Measurements from ENCODE around the gene TIMP3.

TIMP3 gene

DNA sequence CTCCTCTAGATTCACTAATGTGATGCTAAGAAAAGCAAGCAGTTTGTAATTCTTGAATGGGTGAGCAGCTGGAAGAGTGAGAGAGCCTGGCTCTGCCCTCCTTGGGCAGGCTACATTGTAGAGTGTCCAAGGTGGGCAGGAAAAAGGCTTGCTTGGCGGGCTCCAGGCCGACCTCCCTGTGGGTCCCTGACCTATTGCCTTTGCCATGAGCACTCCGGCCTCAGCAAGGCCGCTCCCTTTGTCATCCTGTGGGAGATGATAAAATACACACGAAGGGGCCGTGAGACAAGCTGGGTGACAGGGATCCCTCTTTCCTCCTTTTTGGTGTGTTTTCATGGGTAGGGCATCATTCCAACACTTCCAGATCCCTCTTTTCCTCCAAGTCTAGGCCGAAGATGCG is 41.8 kb downstream of the TIMP3 start:
- no peak for DNase-seq (ENCODE audit: low read depth, low spot score)
- Histone ChIP-seq H3K9ac (ENCODE audit: insufficient read length, low read depth) (no peak overlapping the region), H3K27me3 (ENCODE audit: insufficient read depth, insufficient read length) (no peaks in the 10 kb centered on the region), H3K36me3 (ENCODE audit: insufficient read depth, insufficient read length, low read length) (peaks cover 14% of the 10 kb centered on the region), H3K9me3 (ENCODE audit: insufficient read depth, low read length) (no peaks in the 10 kb centered on the region), H3K4me1 (ENCODE audit: insufficient read depth, insufficient read length) (no peaks in the 10 kb centered on the region), H3K4me3 (ENCODE audit: insufficient read length, low read depth) (no peak overlapping the region)
- TF ChIP-seq ZNF274 (IDR thresholded peaks at IDR 0.05; ENCODE audit: low read depth, low read length), result no peak
- TF ChIP-seq YY1 (IDR thresholded peaks at IDR 0.05; ENCODE audit: insufficient read depth, insufficient read length), result no peak
- TF ChIP-seq SUZ12 (IDR thresholded peaks at IDR 0.05; ENCODE audit: extremely low read depth, insufficient read depth, insufficient read length), result no peak

DNA sequence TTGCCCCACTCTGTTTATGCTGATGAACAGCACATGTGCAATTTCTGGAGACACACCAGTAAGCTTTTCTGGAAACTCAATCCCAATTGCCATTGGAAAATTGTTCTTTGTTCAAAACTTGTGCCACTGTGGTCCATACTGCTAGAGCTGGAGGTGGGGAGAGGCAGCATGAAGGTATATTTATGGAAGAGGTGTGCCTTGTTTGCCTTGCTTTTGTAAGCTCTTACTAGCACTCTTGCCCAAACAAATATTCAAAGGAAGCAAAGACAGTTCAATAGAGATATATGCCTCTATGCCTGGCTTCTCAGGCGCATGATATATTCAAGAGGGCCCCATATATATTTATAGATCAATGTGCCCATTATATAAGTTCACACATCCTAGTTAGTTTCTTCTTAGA is 42.7 kb downstream of the TIMP3 start:
- no peaks in the 10 kb centered on the region for H3K27me3 ChIP-seq (ENCODE audit: insufficient read depth, insufficient read length)
- H3K4me1 ChIP-seq (ENCODE audit: insufficient read depth, insufficient read length), result no peaks in the 10 kb centered on the region
- H3K36me3 ChIP-seq (ENCODE audit: insufficient read depth, insufficient read length, low read length), result peaks cover 20% of the 10 kb centered on the region
- no peak for DNase-seq (ENCODE audit: low read depth, low spot score)
- no peaks in the 10 kb centered on the region for H3K9me3 ChIP-seq (ENCODE audit: insufficient read depth, low read length)
- no peak overlapping the region for H3K9ac ChIP-seq (ENCODE audit: insufficient read length, low read depth)
- H3K4me3 ChIP-seq (ENCODE audit: insufficient read length, low read depth), result no peak overlapping the region
- TF ChIP-seq ZNF274 (IDR thresholded peaks at IDR 0.05; ENCODE audit: low read depth, low read length) (no peak), YY1 (IDR thresholded peaks at IDR 0.05; ENCODE audit: insufficient read depth, insufficient read length) (no peak), SUZ12 (IDR thresholded peaks at IDR 0.05; ENCODE audit: extremely low read depth, insufficient read depth, insufficient read length) (no peak)

DNA sequence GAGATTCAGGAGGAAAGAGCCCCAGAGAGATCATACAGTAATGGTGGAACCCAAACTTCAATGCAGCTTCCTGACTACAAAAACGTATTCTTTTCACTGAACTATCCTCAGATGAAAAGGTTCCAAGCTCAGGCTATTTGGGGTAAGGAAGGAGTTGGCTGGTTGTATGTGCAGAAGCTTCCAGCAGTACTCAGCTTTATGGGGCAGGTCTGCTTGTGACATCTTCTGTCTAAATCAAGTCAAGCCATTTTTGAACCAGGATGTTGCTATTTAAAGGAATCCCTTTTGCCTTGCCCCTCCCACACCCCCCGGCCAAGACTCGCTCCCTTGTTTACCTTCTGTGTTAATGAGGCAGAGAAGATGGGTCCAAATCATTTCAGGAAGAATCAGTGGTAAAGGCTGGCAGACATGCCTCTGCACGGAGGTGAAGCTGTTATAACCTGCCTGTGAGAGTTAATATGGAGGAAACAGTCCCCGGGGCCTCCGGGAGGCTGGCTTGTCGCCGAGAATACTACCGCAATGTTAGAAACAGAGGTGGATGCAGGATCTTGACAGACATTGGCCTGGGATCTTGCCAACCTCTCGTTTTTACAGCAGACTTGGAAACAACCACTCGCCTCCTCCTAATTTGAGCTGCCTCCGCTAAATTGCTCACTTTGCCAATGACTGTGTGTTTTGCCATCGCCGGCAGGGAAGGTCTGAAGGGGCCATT is 45.4 kb downstream of the TIMP3 start:
- TF ChIP-seq SUZ12 (IDR thresholded peaks at IDR 0.05; ENCODE audit: extremely low read depth, insufficient read depth, insufficient read length) (no peak), ZNF274 (IDR thresholded peaks at IDR 0.05; ENCODE audit: low read depth, low read length) (no peak), YY1 (IDR thresholded peaks at IDR 0.05; ENCODE audit: insufficient read depth, insufficient read length) (no peak)
- Histone ChIP-seq H3K9me3 (ENCODE audit: insufficient read depth, low read length) (no peaks in the 10 kb centered on the region), H3K4me1 (ENCODE audit: insufficient read depth, insufficient read length) (no peaks in the 10 kb centered on the region), H3K27me3 (ENCODE audit: insufficient read depth, insufficient read length) (no peaks in the 10 kb centered on the region), H3K4me3 (ENCODE audit: insufficient read length, low read depth) (no peak overlapping the region), H3K36me3 (ENCODE audit: insufficient read depth, insufficient read length, low read length) (peaks cover 40% of the 10 kb centered on the region), H3K9ac (ENCODE audit: insufficient read length, low read depth) (no peak overlapping the region)
- no peak for DNase-seq (ENCODE audit: low read depth, low spot score)

DNA sequence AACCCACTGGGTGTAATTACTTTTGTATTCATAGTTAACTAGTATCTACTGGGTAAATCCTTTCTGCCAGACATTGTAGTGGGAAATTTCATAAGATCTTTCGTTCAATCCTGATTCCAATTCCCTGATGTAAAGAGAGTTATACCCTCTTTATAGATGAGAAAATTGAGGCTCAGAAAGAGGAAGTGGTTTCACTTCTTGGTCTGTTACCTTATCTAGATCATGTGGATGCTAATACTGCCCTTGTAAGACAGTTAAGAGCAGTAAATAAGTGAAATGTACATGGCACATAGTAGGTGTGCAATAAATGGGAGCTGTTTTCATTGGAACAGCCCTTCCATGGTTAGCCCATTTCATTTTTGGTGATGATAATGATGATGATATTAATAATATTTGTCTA is 46.7 kb downstream of the TIMP3 start:
- Histone ChIP-seq H3K27me3 (ENCODE audit: insufficient read depth, insufficient read length) (no peaks in the 10 kb centered on the region), H3K4me1 (ENCODE audit: insufficient read depth, insufficient read length) (no peaks in the 10 kb centered on the region), H3K9ac (ENCODE audit: insufficient read length, low read depth) (no peak overlapping the region), H3K4me3 (ENCODE audit: insufficient read length, low read depth) (no peak overlapping the region), H3K9me3 (ENCODE audit: insufficient read depth, low read length) (no peaks in the 10 kb centered on the region), H3K36me3 (ENCODE audit: insufficient read depth, insufficient read length, low read length) (peaks cover 40% of the 10 kb centered on the region)
- DNase-seq (ENCODE audit: low read depth, low spot score), result no peak
- TF ChIP-seq YY1 (IDR thresholded peaks at IDR 0.05; ENCODE audit: insufficient read depth, insufficient read length) (no peak), ZNF274 (IDR thresholded peaks at IDR 0.05; ENCODE audit: low read depth, low read length) (no peak), SUZ12 (IDR thresholded peaks at IDR 0.05; ENCODE audit: extremely low read depth, insufficient read depth, insufficient read length) (no peak)

DNA sequence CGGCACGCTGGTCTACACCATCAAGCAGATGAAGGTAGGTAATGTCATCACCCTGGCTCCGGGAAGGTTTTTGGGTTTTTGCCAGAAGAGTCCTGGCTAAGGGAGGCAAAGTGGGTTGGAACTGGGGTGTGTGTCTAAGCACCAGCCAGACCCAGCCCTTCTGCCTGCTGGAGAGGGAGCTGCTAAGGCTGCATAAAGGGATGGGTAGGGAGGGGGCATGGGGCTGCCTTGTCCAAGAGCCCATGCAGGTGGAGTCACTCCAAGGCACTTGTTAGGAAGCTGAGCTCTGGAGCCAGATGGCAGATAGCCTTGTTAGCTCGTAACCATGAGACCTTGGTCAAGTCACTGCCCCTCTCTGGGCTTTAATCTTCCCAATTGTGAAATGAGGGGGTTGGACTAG is 48.0 kb downstream of the TIMP3 start:
- TF ChIP-seq YY1 (IDR thresholded peaks at IDR 0.05; ENCODE audit: insufficient read depth, insufficient read length) (no peak), SUZ12 (IDR thresholded peaks at IDR 0.05; ENCODE audit: extremely low read depth, insufficient read depth, insufficient read length) (no peak), ZNF274 (IDR thresholded peaks at IDR 0.05; ENCODE audit: low read depth, low read length) (no peak)
- Histone ChIP-seq H3K9me3 (ENCODE audit: insufficient read depth, low read length) (no peaks in the 10 kb centered on the region), H3K4me3 (ENCODE audit: insufficient read length, low read depth) (no peak overlapping the region), H3K36me3 (ENCODE audit: insufficient read depth, insufficient read length, low read length) (peaks cover 47% of the 10 kb centered on the region), H3K9ac (ENCODE audit: insufficient read length, low read depth) (no peak overlapping the region), H3K27me3 (ENCODE audit: insufficient read depth, insufficient read length) (no peaks in the 10 kb centered on the region), H3K4me1 (ENCODE audit: insufficient read depth, insufficient read length) (no peaks in the 10 kb centered on the region)
- DNase-seq (ENCODE audit: low read depth, low spot score), result no peak

DNA sequence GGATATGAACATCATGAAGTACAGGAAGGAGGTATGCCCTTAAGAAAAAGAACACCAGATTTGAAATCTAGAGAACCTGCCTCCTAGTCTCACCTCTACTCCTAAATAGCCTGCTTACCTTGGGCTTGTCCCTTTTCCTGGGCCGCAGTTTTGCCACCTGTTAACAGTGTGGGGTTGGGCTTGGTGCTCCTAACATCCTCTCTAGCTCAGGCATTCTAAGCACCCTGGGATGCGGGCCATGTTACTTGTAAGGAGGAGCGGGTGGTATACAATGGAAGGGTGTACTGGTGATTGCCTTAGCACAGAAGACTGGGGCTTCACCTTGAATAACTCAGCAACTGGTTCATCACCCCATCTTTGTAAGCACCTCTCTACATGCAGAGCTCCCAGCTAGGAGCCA is 48.7 kb downstream of the TIMP3 start:
- Histone ChIP-seq H3K4me1 (ENCODE audit: insufficient read depth, insufficient read length) (no peaks in the 10 kb centered on the region), H3K36me3 (ENCODE audit: insufficient read depth, insufficient read length, low read length) (peaks cover 54% of the 10 kb centered on the region), H3K27me3 (ENCODE audit: insufficient read depth, insufficient read length) (no peaks in the 10 kb centered on the region), H3K9me3 (ENCODE audit: insufficient read depth, low read length) (no peaks in the 10 kb centered on the region), H3K4me3 (ENCODE audit: insufficient read length, low read depth) (no peak overlapping the region), H3K9ac (ENCODE audit: insufficient read length, low read depth) (no peak overlapping the region)
- no peak for DNase-seq (ENCODE audit: low read depth, low spot score)
- TF ChIP-seq SUZ12 (IDR thresholded peaks at IDR 0.05; ENCODE audit: extremely low read depth, insufficient read depth, insufficient read length) (no peak), ZNF274 (IDR thresholded peaks at IDR 0.05; ENCODE audit: low read depth, low read length) (no peak), YY1 (IDR thresholded peaks at IDR 0.05; ENCODE audit: insufficient read depth, insufficient read length) (no peak)

DNA sequence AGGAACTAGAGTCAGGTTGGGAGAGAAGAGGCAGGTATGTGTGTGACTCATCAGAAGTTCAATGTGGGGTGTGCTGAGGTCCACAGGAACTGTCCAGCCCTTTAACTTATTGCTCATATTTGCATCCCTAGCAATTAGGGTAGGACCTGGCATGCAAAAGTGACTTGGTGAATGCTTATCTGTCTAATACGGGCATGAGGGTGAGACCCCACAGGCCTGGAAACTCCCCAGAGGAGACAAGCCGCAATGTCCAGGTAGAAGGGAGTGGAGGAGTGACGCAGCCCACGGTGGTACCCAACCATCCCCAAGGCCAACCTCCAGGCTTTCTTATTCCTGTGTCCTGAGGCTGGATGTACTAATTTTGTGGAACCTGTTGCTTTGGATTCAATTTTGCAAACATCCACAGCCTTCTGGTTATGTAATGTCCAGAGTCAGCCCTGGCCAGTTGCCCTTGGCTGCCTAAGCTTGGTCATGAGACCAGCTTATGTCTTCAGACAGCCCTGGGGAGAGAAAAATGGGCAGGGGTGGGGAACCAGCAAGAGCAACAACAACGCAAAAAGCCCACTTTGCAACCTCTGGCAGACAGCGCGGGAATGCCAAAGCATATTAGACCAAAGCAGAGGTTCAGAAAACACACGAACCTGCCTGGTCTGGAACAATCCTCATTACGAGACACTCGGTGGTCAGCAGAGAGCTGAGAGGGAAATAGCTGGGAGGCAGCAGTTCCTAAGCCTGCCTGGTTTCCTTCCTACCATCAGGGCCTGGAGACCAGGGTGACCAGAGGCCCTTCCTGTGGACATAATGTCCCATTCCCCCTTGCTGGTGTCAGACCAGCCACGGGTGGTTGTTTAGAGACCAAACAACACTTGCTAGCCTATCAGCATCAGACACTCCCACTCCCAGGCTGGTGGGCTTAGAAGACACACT is 49.3 kb downstream of the TIMP3 start:
- no peak overlapping the region for H3K9ac ChIP-seq (ENCODE audit: insufficient read length, low read depth)
- H3K4me1 ChIP-seq (ENCODE audit: insufficient read depth, insufficient read length), result no peaks in the 10 kb centered on the region
- no peak for DNase-seq (ENCODE audit: low read depth, low spot score)
- H3K27me3 ChIP-seq (ENCODE audit: insufficient read depth, insufficient read length), result no peaks in the 10 kb centered on the region
- TF ChIP-seq ZNF274 (IDR thresholded peaks at IDR 0.05; ENCODE audit: low read depth, low read length) (no peak), SUZ12 (IDR thresholded peaks at IDR 0.05; ENCODE audit: extremely low read depth, insufficient read depth, insufficient read length) (no peak), YY1 (IDR thresholded peaks at IDR 0.05; ENCODE audit: insufficient read depth, insufficient read length) (no peak)
- no peaks in the 10 kb centered on the region for H3K9me3 ChIP-seq (ENCODE audit: insufficient read depth, low read length)
- peaks cover 59% of the 10 kb centered on the region for H3K36me3 ChIP-seq (ENCODE audit: insufficient read depth, insufficient read length, low read length)
- H3K4me3 ChIP-seq (ENCODE audit: insufficient read length, low read depth), result no peak overlapping the region
